ENCODE results near the gene UBE2H. TPM values are rescaled to one million over a fixed set of nuclear protein-coding genes. Genes with fewer than 3 reads are reported as not detected.
A peak's percentile ranks its signal among the peaks of the same experiment; 100 is the strongest.

UBE2H gene
- polyA plus RNA-seq, 6 donors from 2014 or later, result 35.9 to 86.8 (median 55.6) TPM

GRCh38 chr7:129947701-129948100 lies 5.1 kb downstream of the UBE2H start:
- no peak for ATAC-seq (ENCODE audit: low read depth in 2 of 2)
- H3K4me1 Mint-ChIP-seq, result peaks cover 9 to 19% (median 17%) of the 10 kb centered on the region in 3 donors
- peaks cover 4 to 14% of the 10 kb centered on the region in 2 donors for H3K36me3 Mint-ChIP-seq
- peak overlapping the region in 3 of 8 donors; percentile 3 to 52 (median 18) for H3K4me3 Mint-ChIP-seq
- peaks cover 0 to 4% (median 1%) of the 10 kb centered on the region in 7 donors for H3K9me3 Mint-ChIP-seq
- peak overlapping the region in 2 of 6 donors; percentile 70 to 85 for H3K27ac Mint-ChIP-seq
- H3K27me3 Mint-ChIP-seq, result no peaks in the 10 kb centered on the region
- DNase-seq, result no peak

DNA sequence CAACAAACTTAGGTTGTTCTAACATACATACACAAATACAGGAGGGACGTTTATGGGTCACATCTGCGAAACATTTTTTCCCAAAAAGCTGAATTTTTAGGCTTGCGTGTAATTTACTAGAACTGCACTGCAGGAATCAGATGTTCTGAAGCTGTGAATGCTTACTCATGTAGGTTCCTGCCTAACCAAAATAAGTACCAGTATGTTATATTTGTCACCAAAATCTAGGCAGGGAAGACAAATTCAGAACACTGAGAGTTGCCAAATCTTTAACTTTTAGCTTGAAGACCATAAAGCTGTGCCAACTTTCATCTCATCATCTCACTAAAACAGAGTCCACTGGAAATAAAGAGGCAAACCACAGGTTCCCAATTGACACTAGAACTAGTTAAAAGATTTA lies 5.7 kb downstream of the UBE2H start:
- Mint-ChIP-seq H3K4me3 (peak overlapping the region in 1 of 8 donors; percentile 52), H3K27ac (peak overlapping the region in 1 of 6 donors; percentile 24), H3K9me3 (peaks cover 0 to 4% (median 0%) of the 10 kb centered on the region in 7 donors), H3K27me3 (no peaks in the 10 kb centered on the region), H3K4me1 (peaks cover 7 to 24% (median 16%) of the 10 kb centered on the region in 3 donors), H3K36me3 (peaks cover 0 to 18% of the 10 kb centered on the region in 2 donors)
- DNase-seq, result no peak
- ATAC-seq (ENCODE audit: low read depth in 2 of 2), result no peak

- ATAC-seq (ENCODE audit: low read depth in 2 of 2), result no peak
- peaks cover 0 to 18% of the 10 kb centered on the region in 2 donors for H3K36me3 Mint-ChIP-seq
- H3K27me3 Mint-ChIP-seq, result no peaks in the 10 kb centered on the region
- peaks cover 7 to 29% (median 10%) of the 10 kb centered on the region in 3 donors for H3K4me1 Mint-ChIP-seq
- peak overlapping the region in 2 of 6 donors; percentile 19 to 26 for H3K27ac Mint-ChIP-seq
- DNase-seq, result no peak
- H3K9me3 Mint-ChIP-seq, result peaks cover 0 to 4% (median 0%) of the 10 kb centered on the region in 7 donors
- no peak overlapping the region for H3K4me3 Mint-ChIP-seq
These were observed 6.5 kb downstream of the UBE2H start for GRCh38 chr7:129946282-129946681.

- no peak for DNase-seq
- ATAC-seq (ENCODE audit: low read depth in 2 of 2), result no peak
- H3K9me3 Mint-ChIP-seq, result peaks cover 0 to 4% (median 0%) of the 10 kb centered on the region in 7 donors
- peaks cover 0 to 18% of the 10 kb centered on the region in 2 donors for H3K36me3 Mint-ChIP-seq
- no peak overlapping the region for H3K4me3 Mint-ChIP-seq
- no peaks in the 10 kb centered on the region for H3K27me3 Mint-ChIP-seq
- H3K4me1 Mint-ChIP-seq, result peaks cover 11 to 48% (median 21%) of the 10 kb centered on the region in 3 donors
- peak overlapping the region in 2 of 6 donors; percentile 71 to 77 for H3K27ac Mint-ChIP-seq
These were observed 9.4 kb downstream of the UBE2H start for GRCh38 chr7:129943352-129943751.

DNA sequence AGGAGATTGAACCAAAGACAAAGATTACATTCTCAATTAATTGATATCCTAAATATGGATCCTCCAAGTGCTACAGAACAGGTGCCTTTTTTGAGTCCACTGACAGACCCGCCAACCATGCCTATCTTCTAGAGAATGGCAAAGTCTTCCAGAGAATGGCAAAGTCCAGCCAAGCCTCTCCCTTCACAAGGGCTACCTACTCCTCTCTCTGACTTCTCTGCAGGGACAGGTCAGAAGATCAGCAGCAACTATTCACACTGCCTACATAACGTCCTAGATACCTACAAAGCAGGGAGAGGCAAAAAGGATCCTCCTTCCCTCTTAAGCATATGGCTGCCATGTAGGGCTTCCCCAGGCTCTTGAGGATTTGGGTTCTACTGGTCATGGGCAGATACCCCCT lies 12.4 kb downstream of the UBE2H start:
- peaks cover 0 to 13% of the 10 kb centered on the region in 2 donors for H3K36me3 Mint-ChIP-seq
- no peak for ATAC-seq (ENCODE audit: low read depth in 2 of 2)

DNA sequence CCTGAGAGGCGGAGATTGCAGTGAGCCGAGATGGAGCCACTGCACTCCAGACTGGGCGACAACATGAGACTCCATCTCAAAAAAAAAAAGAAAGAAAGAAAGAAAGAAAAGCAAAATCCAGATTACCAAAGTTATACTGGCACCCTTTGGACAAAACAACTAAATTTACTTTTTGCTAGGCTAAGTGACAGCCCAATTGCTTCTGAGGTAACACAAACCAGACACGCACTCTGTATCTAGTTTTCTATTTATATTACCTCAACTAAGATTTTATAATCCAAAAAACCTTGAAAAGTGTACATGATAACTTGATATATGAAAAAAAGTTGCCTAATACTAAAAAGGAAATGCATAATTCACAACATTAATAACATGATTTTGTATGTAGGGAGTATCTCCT lies 12.9 kb downstream of the UBE2H start:
- Mint-ChIP-seq H3K36me3 (peaks cover 0 to 9% of the 10 kb centered on the region in 2 donors), H3K4me1 (peaks cover 11 to 50% (median 21%) of the 10 kb centered on the region in 3 donors), H3K27ac (peak overlapping the region in 1 of 6 donors; percentile 83), H3K9me3 (peaks cover 0 to 3% (median 0%) of the 10 kb centered on the region in 7 donors), H3K27me3 (no peaks in the 10 kb centered on the region), H3K4me3 (no peak overlapping the region)
- ATAC-seq (ENCODE audit: low read depth in 2 of 2), result no peak
- no peak for DNase-seq

More for the DNA sequence above, 12.4 kb downstream of the UBE2H start:
- Mint-ChIP-seq H3K9me3 (peaks cover 0 to 4% (median 0%) of the 10 kb centered on the region in 7 donors), H3K27ac (no peak overlapping the region), H3K4me1 (peaks cover 11 to 52% (median 21%) of the 10 kb centered on the region in 3 donors), H3K27me3 (no peaks in the 10 kb centered on the region), H3K4me3 (no peak overlapping the region)
- DNase-seq, result no peak

DNA sequence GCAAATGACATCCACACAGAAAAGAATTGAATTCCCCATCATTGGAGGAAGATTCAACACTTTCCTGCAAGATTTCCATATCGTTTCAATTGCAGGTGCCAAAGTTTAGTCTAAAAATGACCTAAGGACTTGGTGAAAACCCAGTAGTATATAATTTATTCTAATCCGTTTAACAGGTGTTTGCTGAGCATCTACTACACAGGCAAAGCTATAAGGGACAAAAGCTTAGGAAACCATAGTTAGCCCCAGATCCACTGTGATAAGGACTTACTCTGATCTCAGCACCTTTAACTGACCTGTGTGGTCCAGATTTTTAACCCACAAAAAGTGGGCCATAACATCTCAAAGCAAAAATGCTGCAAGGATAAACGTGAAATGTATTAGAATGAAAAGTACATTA lies 19.1 kb downstream of the UBE2H start:
- peak overlapping the region in 3 of 6 donors; percentile 15 to 93 (median 58) for H3K27ac Mint-ChIP-seq
- H3K36me3 Mint-ChIP-seq, result peaks cover 5 to 7% of the 10 kb centered on the region in 2 donors
- no peaks in the 10 kb centered on the region for H3K27me3 Mint-ChIP-seq
- H3K4me3 Mint-ChIP-seq, result no peak overlapping the region
- H3K9me3 Mint-ChIP-seq, result no peaks in the 10 kb centered on the region
- H3K4me1 Mint-ChIP-seq, result peaks cover 10 to 37% (median 22%) of the 10 kb centered on the region in 3 donors
- DNase-seq (no peak), ATAC-seq (ENCODE audit: low read depth in 2 of 2) (no peak)

GRCh38 chr7:129926618-129927017 lies 26.1 kb downstream of the UBE2H start:
- Mint-ChIP-seq H3K36me3 (peaks cover 5 to 7% of the 10 kb centered on the region in 2 donors), H3K27ac (peak overlapping the region in 1 of 6 donors; percentile 69), H3K27me3 (no peaks in the 10 kb centered on the region), H3K4me1 (peaks cover 25 to 47% (median 36%) of the 10 kb centered on the region in 3 donors), H3K9me3 (no peaks in the 10 kb centered on the region), H3K4me3 (no peak overlapping the region)
- no peak for DNase-seq
- ATAC-seq (ENCODE audit: low read depth in 2 of 2), result no peak

DNA sequence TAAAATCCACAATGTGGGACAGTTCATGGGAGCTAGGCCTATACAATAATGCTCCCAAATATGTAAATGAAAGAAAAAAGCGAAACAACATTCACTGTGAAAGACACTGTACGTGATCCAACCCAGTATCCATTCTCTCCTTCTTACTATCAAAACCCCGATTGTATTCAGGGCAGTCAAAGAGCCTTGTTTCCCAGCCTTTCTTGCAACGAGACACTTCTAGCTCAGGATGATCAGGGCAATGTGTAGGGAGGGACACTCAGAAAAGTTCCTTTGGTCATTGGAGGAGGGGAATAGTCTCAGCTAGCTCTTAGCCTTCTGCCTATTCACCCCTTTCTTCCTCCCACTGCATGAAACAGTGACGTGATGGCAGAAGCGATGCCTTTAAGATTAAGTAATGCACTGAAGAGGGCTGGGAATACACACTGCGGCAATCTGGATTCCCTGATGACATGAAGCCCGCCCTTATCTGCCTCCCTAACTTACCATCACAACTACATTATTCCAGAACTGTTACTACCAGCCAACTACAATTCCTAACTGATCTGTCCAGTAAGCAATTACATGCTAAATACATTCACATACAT lies 27.3 kb downstream of the UBE2H start:
- Mint-ChIP-seq H3K27ac (peak overlapping the region in 2 of 6 donors; percentile 49 to 68), H3K36me3 (peaks cover 5 to 7% of the 10 kb centered on the region in 2 donors), H3K27me3 (no peaks in the 10 kb centered on the region), H3K4me1 (peaks cover 30 to 52% (median 36%) of the 10 kb centered on the region in 3 donors), H3K9me3 (no peaks in the 10 kb centered on the region), H3K4me3 (no peak overlapping the region)
- DNase-seq (no peak), ATAC-seq (ENCODE audit: low read depth in 2 of 2) (no peak)

DNA sequence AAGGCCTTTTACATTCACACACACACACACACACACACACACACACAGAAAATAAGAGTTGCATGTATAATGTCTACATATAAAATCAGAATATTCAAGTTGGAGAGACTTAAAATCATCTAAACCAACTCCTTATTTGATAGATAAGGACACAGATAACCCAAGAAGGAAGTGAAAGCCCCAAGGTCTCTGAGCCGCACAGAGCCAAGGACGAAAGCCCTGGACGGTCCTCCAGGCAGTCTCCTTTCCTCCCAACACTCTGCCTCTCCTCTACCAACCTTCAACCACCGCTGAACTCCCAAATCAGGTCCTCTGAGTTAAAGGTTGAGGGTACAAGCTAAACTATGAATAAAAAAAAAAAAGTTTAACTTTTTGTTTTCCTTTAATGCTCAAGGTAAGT lies 28.2 kb downstream of the UBE2H start:
- ATAC-seq (ENCODE audit: low read depth in 2 of 2), result peak; percentile 69 to 81
- H3K27ac Mint-ChIP-seq, result peak overlapping the region in 5 of 6 donors; percentile 21 to 74 (median 65)

DNA sequence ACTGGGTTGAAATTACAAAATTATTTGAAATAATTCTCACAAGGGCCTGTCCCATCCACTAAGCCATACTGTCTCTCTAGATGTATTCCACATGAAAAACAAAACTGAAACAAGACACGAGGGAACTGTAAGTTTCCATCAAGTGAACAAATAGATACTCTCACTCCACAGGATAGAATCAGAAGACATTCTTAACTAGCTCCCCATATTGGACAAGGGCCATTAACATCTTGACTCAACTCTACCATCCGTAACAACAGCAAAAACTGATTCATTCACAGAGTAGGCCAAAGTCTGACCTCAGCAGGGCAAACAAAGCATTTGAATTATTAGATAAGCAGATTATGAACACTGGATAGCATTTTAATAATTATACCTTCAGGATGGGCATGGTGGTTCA lies 29.1 kb downstream of the UBE2H start:
- peak in 1 of 2 donors; percentile 33 for ATAC-seq (ENCODE audit: low read depth in 2 of 2)
- Mint-ChIP-seq H3K4me1 (peaks cover 35 to 57% (median 42%) of the 10 kb centered on the region in 3 donors), H3K4me3 (peak overlapping the region in 4 of 8 donors; percentile 14 to 48 (median 28)), H3K27me3 (no peaks in the 10 kb centered on the region), H3K9me3 (no peaks in the 10 kb centered on the region), H3K27ac (peak overlapping the region in 3 of 6 donors; percentile 3 to 62 (median 10)), H3K36me3 (peaks cover 7 to 8% of the 10 kb centered on the region in 2 donors)
- DNase-seq, result no peak

More for the DNA sequence above, 28.2 kb downstream of the UBE2H start:
- peaks cover 8 to 9% of the 10 kb centered on the region in 2 donors for H3K36me3 Mint-ChIP-seq
- no peaks in the 10 kb centered on the region for H3K27me3 Mint-ChIP-seq
- peak overlapping the region in 2 of 8 donors; percentile 26 to 35 for H3K4me3 Mint-ChIP-seq
- H3K4me1 Mint-ChIP-seq, result peaks cover 35 to 55% (median 38%) of the 10 kb centered on the region in 3 donors
- no peaks in the 10 kb centered on the region for H3K9me3 Mint-ChIP-seq
- no peak for DNase-seq

GRCh38 chr7:129919492-129919891 lies 33.3 kb downstream of the UBE2H start:
- ATAC-seq (ENCODE audit: low read depth in 2 of 2) (no peak), DNase-seq (no peak)
- no peak overlapping the region for H3K4me3 Mint-ChIP-seq
- no peaks in the 10 kb centered on the region for H3K27me3 Mint-ChIP-seq
- peaks cover 45 to 71% (median 54%) of the 10 kb centered on the region in 3 donors for H3K4me1 Mint-ChIP-seq
- H3K36me3 Mint-ChIP-seq, result peaks cover 7 to 8% of the 10 kb centered on the region in 2 donors
- H3K27ac Mint-ChIP-seq, result peak overlapping the region in 3 of 6 donors; percentile 14 to 79 (median 73)
- H3K9me3 Mint-ChIP-seq, result no peaks in the 10 kb centered on the region

DNA sequence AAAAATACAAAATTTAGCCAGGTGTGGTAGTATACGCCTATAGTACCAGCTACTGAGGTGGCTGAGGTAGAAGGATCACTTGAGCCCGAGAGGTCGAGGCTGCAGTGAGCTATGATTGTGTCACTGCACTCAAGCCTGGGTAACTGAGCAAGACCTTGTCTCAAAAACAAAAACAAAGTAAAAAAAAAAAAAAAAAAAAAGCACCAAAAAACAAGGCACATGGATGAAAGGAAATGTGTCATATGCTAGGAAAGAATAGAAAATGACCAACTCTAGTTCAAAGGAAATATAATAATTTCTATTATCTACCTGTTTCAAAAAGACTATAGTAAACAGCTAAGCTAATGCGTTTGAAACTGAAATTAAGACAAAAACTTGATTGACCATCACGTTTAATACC lies 33.8 kb downstream of the UBE2H start:
- DNase-seq (no peak), ATAC-seq (ENCODE audit: low read depth in 2 of 2) (no peak)
- Mint-ChIP-seq H3K27me3 (no peaks in the 10 kb centered on the region), H3K9me3 (no peaks in the 10 kb centered on the region), H3K27ac (peak overlapping the region in 1 of 6 donors; percentile 73), H3K36me3 (peaks cover 7 to 8% of the 10 kb centered on the region in 2 donors), H3K4me1 (peaks cover 43 to 71% (median 53%) of the 10 kb centered on the region in 3 donors), H3K4me3 (no peak overlapping the region)

DNA sequence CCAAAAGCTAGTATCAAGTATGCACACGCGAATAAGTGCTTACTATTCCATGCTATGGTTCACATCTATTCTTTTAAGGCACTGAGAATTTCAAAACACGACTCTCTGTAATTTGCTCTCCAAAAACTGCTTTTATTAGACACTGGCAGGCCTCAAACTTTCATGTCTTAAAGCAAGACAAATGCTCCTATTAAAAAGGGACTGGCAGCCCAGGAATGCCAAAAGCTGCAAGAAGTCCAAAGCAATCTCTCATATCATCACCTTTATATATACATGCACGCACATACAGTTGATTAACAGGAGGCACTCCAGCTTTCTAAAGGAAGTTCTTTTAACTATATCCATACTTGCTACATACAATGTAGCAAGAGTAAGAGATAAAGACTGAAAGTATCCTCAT lies 34.8 kb downstream of the UBE2H start:
- Mint-ChIP-seq H3K27ac (peak overlapping the region in 2 of 6 donors; percentile 0 to 91), H3K9me3 (no peaks in the 10 kb centered on the region), H3K4me1 (peaks cover 43 to 70% (median 47%) of the 10 kb centered on the region in 3 donors), H3K4me3 (no peak overlapping the region), H3K27me3 (no peaks in the 10 kb centered on the region), H3K36me3 (peaks cover 7 to 8% of the 10 kb centered on the region in 2 donors)
- DNase-seq (no peak), ATAC-seq (ENCODE audit: low read depth in 2 of 2) (no peak)

Measured in naive B cell (primary cell).